GM10266 (cell line): Measurements from ENCODE around the gene ARSI.

ENCODE experiments used
- DNase-seq: peaks from one replicate; pipeline ENCODE4 v3.0.0; 2012; ENCODE audit errors: extremely low spot score
- TF ChIP-seq, protein P1 (sequence below): IDR thresholded peaks from 2 replicates; pipeline ENCODE4 v1.5.1; 2012; ENCODE audit warnings: mild to moderate bottlenecking, low read depth; ENCODE audit not compliant: control insufficient read depth, insufficient read depth; ENCODE audit errors: missing control alignments

Gene ARSI

DNA sequence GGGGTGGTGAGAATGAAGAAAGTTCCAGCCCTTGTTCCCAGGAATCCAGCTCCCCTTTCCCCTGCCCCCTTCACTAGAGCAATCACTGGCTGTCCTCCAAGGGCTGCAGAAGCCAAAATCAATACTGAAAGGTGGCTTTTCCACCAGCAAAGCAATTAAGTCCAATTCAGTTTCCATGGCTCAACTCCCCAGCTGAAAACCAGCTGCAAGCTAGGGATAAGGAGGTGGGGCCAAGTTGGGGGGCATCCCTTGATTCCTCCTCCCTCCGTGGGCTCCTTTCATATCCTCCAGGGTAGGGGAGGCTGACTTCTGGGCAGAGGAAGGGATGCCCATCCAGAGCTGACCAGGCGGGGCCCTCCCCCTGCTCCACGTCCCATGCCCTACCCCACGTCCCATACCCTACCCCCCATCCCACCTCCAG, 35.8 kb downstream of the ARSI start:
- TF ChIP-seq, protein P1, sequence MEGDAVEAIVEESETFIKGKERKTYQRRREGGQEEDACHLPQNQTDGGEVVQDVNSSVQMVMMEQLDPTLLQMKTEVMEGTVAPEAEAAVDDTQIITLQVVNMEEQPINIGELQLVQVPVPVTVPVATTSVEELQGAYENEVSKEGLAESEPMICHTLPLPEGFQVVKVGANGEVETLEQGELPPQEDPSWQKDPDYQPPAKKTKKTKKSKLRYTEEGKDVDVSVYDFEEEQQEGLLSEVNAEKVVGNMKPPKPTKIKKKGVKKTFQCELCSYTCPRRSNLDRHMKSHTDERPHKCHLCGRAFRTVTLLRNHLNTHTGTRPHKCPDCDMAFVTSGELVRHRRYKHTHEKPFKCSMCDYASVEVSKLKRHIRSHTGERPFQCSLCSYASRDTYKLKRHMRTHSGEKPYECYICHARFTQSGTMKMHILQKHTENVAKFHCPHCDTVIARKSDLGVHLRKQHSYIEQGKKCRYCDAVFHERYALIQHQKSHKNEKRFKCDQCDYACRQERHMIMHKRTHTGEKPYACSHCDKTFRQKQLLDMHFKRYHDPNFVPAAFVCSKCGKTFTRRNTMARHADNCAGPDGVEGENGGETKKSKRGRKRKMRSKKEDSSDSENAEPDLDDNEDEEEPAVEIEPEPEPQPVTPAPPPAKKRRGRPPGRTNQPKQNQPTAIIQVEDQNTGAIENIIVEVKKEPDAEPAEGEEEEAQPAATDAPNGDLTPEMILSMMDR, result no peak
- DNase-seq, result no peak

GRCh38 chr5:150265870-150266383, 36.8 kb downstream of the ARSI start:
- DNase-seq, result no peak
- TF ChIP-seq, protein P1, result no peak

- TF ChIP-seq, protein P1, result no peak
- no peak for DNase-seq
These were observed 37.8 kb downstream of the ARSI start for GRCh38 chr5:150264667-150265603.

DNA sequence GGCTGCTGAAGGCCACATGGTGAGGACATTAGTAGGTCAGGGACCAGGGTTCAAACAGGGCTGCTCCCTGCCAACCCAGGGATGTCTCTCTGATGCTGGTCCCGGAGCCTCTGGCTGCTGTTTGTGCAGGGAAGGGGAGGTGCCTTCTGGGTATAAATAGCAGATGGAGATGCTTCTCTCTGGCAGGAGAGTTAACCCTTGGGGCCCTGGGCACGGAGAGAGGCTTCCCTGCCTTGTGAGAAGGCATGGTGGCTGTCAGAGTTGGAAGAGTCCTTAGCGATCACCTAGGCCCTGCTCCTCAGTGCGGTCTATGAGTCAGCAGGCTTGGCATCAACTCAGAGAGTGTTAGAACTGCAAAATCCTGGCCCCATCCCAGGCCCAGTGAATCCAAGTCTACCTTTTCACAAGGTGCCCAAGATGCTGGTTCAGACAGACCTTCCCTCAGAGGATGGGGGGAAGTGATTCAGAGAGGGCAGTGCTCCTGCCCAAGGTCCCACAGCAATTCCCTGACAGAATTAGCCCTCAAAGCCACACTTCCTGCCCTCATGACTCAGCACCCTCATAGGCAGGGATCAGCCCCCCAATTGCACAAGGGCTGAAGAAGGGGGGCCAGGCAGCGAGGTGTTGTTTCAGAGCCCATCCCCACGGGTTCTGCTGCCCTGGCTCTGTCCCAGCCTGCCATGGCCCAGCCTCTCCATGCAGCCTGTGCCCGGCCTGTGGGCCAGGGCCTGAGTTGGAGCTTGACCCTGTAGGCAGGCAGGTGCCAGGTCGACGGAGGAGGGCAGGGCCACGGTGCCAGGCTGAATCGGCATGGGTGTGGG, 38.7 kb downstream of the ARSI start:
- no peak for DNase-seq
- TF ChIP-seq, protein P1, result no peak

DNA sequence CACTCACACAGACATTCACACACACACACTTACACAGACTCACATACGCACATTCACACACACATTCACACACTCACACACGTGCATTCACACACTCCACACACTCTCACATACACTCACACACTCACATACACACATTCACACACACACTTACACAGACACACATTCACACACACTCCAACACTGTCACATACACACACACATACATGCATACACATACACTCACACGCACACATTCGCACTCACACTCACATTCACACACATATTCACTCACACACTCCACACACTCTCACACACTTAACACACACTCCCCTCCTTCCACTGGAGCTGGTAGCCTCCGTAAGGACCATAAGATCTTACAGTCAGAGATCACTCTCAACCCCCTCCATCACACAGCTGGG, 39.3 kb downstream of the ARSI start:
- no peak for DNase-seq

DNA sequence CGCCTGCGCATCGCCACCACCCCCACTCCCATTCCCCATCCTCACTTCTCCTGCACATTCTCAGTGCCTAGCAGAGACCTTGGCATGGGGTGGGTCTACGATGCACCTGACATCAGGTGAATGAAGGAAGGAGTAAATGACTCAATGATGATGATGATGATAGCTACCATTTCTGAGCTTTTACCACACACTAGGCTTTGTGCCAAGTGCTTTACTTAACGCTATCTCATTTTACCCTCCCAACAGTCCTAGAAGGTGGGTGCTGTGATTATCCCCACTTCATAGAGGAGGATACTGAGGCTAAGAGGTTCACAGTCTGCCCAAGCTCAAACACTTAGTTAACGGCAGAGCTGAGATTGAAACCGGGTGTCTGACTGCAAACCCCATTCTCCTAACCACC, 40.2 kb downstream of the ARSI start:
- no peak for DNase-seq
- TF ChIP-seq, protein P1, result no peak

More for the DNA sequence above, 39.3 kb downstream of the ARSI start:
- TF ChIP-seq, protein P1, result no peak
